NB4 (cell line): Measurements from ENCODE around the gene SPC24.

Experiments used
- CTCF ChIP-seq: IDR thresholded peaks from one replicate; pipeline ENCODE4 v1.5.1; 2012; ENCODE audit warnings: low read depth, low read length
- POLR2A ChIP-seq: IDR thresholded peaks from 2 replicates; pipeline ENCODE4 v1.6.1; 2011; ENCODE audit warnings: mild to moderate bottlenecking; ENCODE audit not compliant: insufficient read length; ENCODE audit errors: extremely low read depth
- TF ChIP-seq, protein P1 (sequence below): IDR thresholded peaks from 2 replicates; pipeline ENCODE4 v1.6.1; 2011; ENCODE audit warnings: low read depth, low read length

- TF ChIP-seq POLR2A: no peak
- no peak for TF ChIP-seq CTCF
- TF ChIP-seq, protein P1, sequence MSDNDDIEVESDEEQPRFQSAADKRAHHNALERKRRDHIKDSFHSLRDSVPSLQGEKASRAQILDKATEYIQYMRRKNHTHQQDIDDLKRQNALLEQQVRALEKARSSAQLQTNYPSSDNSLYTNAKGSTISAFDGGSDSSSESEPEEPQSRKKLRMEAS: no peak
Measured at GRCh38 chr19:11127905-11128304, 27.7 kb downstream of the SPC24 start.
